IMR-90 (cell line): ENCODE results near the gene ALK. TPM values are rescaled to one million over a fixed set of nuclear protein-coding genes. Genes with fewer than 3 reads are reported as not detected.

Experiments used
- ATAC-seq: fragments of 200-7000 bp; cut with Tn5 transposase; 2 replicates; pipeline ENCODE4 v1.9.1; 2020; ENCODE audit warnings: low read depth, mild to moderate bottlenecking, moderate library complexity
- BruUV-seq: library from RNA; stranded (reverse); fragments of 400-500 nt; replicated peaks from 2 replicates; lab custom pipeline; 2021; lab: Mats Ljungman, UMichigan
- CTCF ChIA-PET: fragments of 300-600 bp; formaldehyde crosslinking; extraction: SDS; loops from one replicate; lab custom pipeline; 2021; ENCODE audit warnings: antibody characterized with exemption; lab: Yijun Ruan, JAX
- POLR2A ChIA-PET: fragments of 300-600 bp; sonication (Branson Sonifier 250); formaldehyde crosslinking; loops from one replicate; lab custom pipeline; 2022; ENCODE audit warnings: antibody characterized with exemption; ENCODE audit not compliant: unreplicated experiment; lab: Charles Lee
- DNase-seq: peaks from one replicate; pipeline ENCODE4 v3.0.0; 2013
- H2AFZ ChIP-seq: replicated peaks from 2 replicates; pipeline ENCODE3; 2013; ENCODE audit warnings: low read length, mild to moderate bottlenecking; ENCODE audit not compliant: poor library complexity
- H2AK5ac ChIP-seq: 2 replicates; pipeline ENCODE4 v1.6.1; 2013; ENCODE audit warnings: low read depth, low read length, inconsistent platforms
- H2AK9ac ChIP-seq: replicated peaks from 2 replicates; pipeline ENCODE3; 2013; ENCODE audit warnings: mild to moderate bottlenecking, low read depth, low read length, moderate library complexity; ENCODE audit not compliant: poor library complexity
- H2BK120ac ChIP-seq: 2 replicates; pipeline ENCODE4 v1.6.1; 2013; ENCODE audit warnings: low read depth, low read length, inconsistent platforms
- H2BK15ac ChIP-seq: 3 replicates; pipeline ENCODE4 v1.6.1; 2013; ENCODE audit warnings: low read depth, low read length, inconsistent platforms
- H2BK20ac ChIP-seq: 2 replicates; pipeline ENCODE4 v1.6.1; 2013; ENCODE audit warnings: low read depth, mild to moderate bottlenecking, inconsistent platforms, low read length, moderate library complexity
- H2BK5ac ChIP-seq: 2 replicates; pipeline ENCODE4 v1.6.1; 2013; ENCODE audit warnings: mild to moderate bottlenecking, low read depth, low read length, inconsistent platforms; ENCODE audit not compliant: poor library complexity, severe bottlenecking
- H3K14ac ChIP-seq: replicated peaks from 2 replicates; pipeline ENCODE4 v1.6.1; 2013; ENCODE audit warnings: low read depth, low read length, inconsistent platforms
- H3K18ac ChIP-seq: 2 replicates; pipeline ENCODE4 v1.6.1; 2013; ENCODE audit warnings: low read depth, low read length, control low read depth
- H3K23ac ChIP-seq: 2 replicates; pipeline ENCODE4 v1.6.1; 2013; ENCODE audit warnings: low read depth, low read length, inconsistent platforms
- H3K27ac ChIP-seq: 2 replicates; pipeline ENCODE4 v1.5.1; 2013; ENCODE audit warnings: mild to moderate bottlenecking, control low read depth, low read length; ENCODE audit not compliant: insufficient read depth
- H3K27me3 ChIP-seq: 2 replicates; pipeline ENCODE4 v1.6.1; 2013; ENCODE audit warnings: low read length; ENCODE audit not compliant: control insufficient read depth, insufficient read depth
- H3K36me3 ChIP-seq: 2 replicates; pipeline ENCODE4 v1.6.1; 2013; ENCODE audit warnings: low read length, mixed read lengths; ENCODE audit not compliant: control insufficient read depth, insufficient read depth
- H3K4ac ChIP-seq: 2 replicates; pipeline ENCODE4 v1.6.1; 2013; ENCODE audit warnings: low read depth, low read length, inconsistent platforms
- H3K4me1 ChIP-seq: 2 replicates; pipeline ENCODE4 v1.6.1; 2013; ENCODE audit warnings: low read length, mixed read lengths; ENCODE audit not compliant: control insufficient read depth, insufficient read depth
- H3K4me2 ChIP-seq: 2 replicates; pipeline ENCODE4 v1.6.1; 2013; ENCODE audit warnings: low read depth, mild to moderate bottlenecking, control low read depth, low read length, moderate library complexity
- H3K4me3 ChIP-seq: 2 replicates; pipeline ENCODE4 v1.5.1; 2013; ENCODE audit warnings: low read depth, mild to moderate bottlenecking, control low read depth, low read length, moderate library complexity; ENCODE audit not compliant: insufficient read depth
- H3K56ac ChIP-seq: 2 replicates; pipeline ENCODE4 v1.6.1; 2013; ENCODE audit warnings: low read length, inconsistent platforms; ENCODE audit not compliant: insufficient read depth; ENCODE audit errors: extremely low read depth
- H3K79me1 ChIP-seq, 2 experiments: 2 replicates each; pipeline ENCODE4 v1.6.1; 2013; ENCODE audit warnings: low read length in 2 of 2, inconsistent platforms in 1 of 2, low read depth in 1 of 2
- H3K9ac ChIP-seq: 2 replicates; pipeline ENCODE4 v1.6.1; 2013; ENCODE audit warnings: low read depth, low read length, control low read depth
- H3K9me1 ChIP-seq: 2 replicates; pipeline ENCODE4 v1.6.1; 2013; ENCODE audit warnings: low read length, inconsistent platforms; ENCODE audit not compliant: insufficient read depth
- H3K9me3 ChIP-seq: 2 replicates; pipeline ENCODE4 v1.6.1; 2013; ENCODE audit warnings: low read length; ENCODE audit not compliant: control insufficient read depth, insufficient read depth
- H4K20me1 ChIP-seq: 2 replicates; pipeline ENCODE4 v1.6.1; 2013; ENCODE audit warnings: low read length, inconsistent platforms; ENCODE audit not compliant: insufficient read depth
- H4K5ac ChIP-seq: 2 replicates; pipeline ENCODE4 v1.6.1; 2013; ENCODE audit warnings: mild to moderate bottlenecking, low read depth, low read length, control low read depth
- H4K8ac ChIP-seq, 2 experiments: 2 replicates each; pipeline ENCODE4 v1.6.1; 2013; ENCODE audit warnings: low read depth in 2 of 2, low read length in 2 of 2, control low read depth in 1 of 2, inconsistent platforms in 1 of 2
- H4K91ac ChIP-seq: 2 replicates; pipeline ENCODE4 v1.6.1; 2013; ENCODE audit warnings: low read depth, low read length, inconsistent platforms; ENCODE audit not compliant: insufficient read depth
- ELK1 ChIP-seq: fragments of 150-350 bp; IDR thresholded peaks from 2 replicates; pipeline ENCODE4 v1.6.1; 2016; ENCODE audit warnings: low read depth, mild to moderate bottlenecking, low read length, moderate library complexity, borderline replicate concordance
- FOS ChIP-seq: fragments of 150-350 bp; IDR thresholded peaks from 2 replicates; pipeline ENCODE4 v1.6.1; 2016; ENCODE audit warnings: low read depth, low read length
- MAFK ChIP-seq: IDR thresholded peaks from 2 replicates; pipeline ENCODE4 v1.6.1; 2012; ENCODE audit warnings: low read depth, low read length, improper control_type of control experiment
- MXI1 ChIP-seq: IDR thresholded peaks from 2 replicates; pipeline ENCODE4 v1.6.1; 2012; ENCODE audit warnings: low read depth, mild to moderate bottlenecking, low read length, moderate library complexity, borderline replicate concordance
- NFE2L2 ChIP-seq: fragments of 150-350 bp; IDR thresholded peaks from 2 replicates; pipeline ENCODE4 v1.6.1; 2016; ENCODE audit warnings: low read depth, mild to moderate bottlenecking, low read length
- POLR2A ChIP-seq: IDR thresholded peaks from 2 replicates; pipeline ENCODE4 v1.6.1; 2012; ENCODE audit warnings: mild to moderate bottlenecking, low read depth, low read length
- RFX5 ChIP-seq: IDR thresholded peaks from 2 replicates; pipeline ENCODE4 v1.8.0; 2012; ENCODE audit warnings: low read depth, mild to moderate bottlenecking, low read length, moderate library complexity
- USF2 ChIP-seq: fragments of 150-350 bp; IDR thresholded peaks from 2 replicates; pipeline ENCODE4 v1.6.1; 2017; ENCODE audit warnings: mild to moderate bottlenecking, antibody characterized with exemption, low read length, low read depth
- WGBS, 2 experiments: methylation state at CpG; one replicate each; pipeline versions ENCODE4 v1.1.5 to v1.1.7; 2013; ENCODE audit warnings: missing lambda C conversion rate in 2 of 2; ENCODE audit not compliant: insufficient read length in 1 of 2; ENCODE audit errors: extremely low coverage in 2 of 2; 5-methylcytosine and 5-hydroxymethylcytosine counted together
- dilution Hi-C: fragments of 300-500 bp; cut with HindIII; formaldehyde crosslinking; loops from one replicate; pipeline ENCODE4 v1.14.3; 2018; ENCODE audit warnings: low sequenced_read_pairs; ENCODE audit not compliant: unreplicated experiment
- in situ Hi-C: fragments of 300-500 bp; cut with MboI; formaldehyde crosslinking; loops from 3 replicates; pipeline ENCODE4 v1.14.3; 2019; ENCODE audit warnings: low sequenced_read_pairs, inconsistent platforms, mixed read lengths
- intact Hi-C: fragments of 100-400 bp; cut with micrococcal nuclease; formaldehyde crosslinking; loops from 2 replicates; pipeline ENCODE4 v1.10.0; 2022
- polyA plus RNA-seq, 3 experiments: library from polyadenylated mRNA; depleted of rRNA; stranded (reverse); fragments of >200 nt; gene quantifications; 2 replicates each; pipeline ENCODE4 v1.2.3, GENCODE V29; 2012; ENCODE audit warnings: low replicate concordance in 1 of 3
- total RNA-seq: library from RNA; depleted of rRNA; stranded (reverse); fragments of >200 nt; gene quantifications from 2 replicates; pipeline ENCODE4 v1.2.3, GENCODE V29; 2012

The ALK gene
- total and polyA plus RNA-seq, 2 of the 4 experiments (the other 2 are of a cell fraction): not detected

GRCh38 chr2:29314816-29315571, 606.4 kb downstream of the ALK start (continued):
- TF ChIP-seq USF2: no peak

GRCh38 chr2:29311458-29311857, 609.9 kb downstream of the ALK start:
- H2AFZ ChIP-seq: no peak overlapping the region
- POLR2A ChIA-PET: interaction anchor here (0.6 kb wide), 1 partner anchor 12 kb away, joined by 4 read pairs; no protein-coding TSS in a partner anchor
- no peak overlapping the region for H3K4ac ChIP-seq
- H2AK9ac ChIP-seq: no peak overlapping the region
- no peak overlapping the region for H2BK15ac ChIP-seq
- no peak overlapping the region for H3K23ac ChIP-seq
- in situ Hi-C loops (loop anchor here (25.0 kb wide), 1 partner anchor 526 kb away; no protein-coding TSS in a partner anchor), dilution Hi-C loops (no loop called here), intact Hi-C loops (no loop called here)
- no peak overlapping the region for H3K14ac ChIP-seq
- H3K79me1 ChIP-seq: no peaks in the 10 kb centered on the region
- no peak overlapping the region for H3K9ac ChIP-seq
- no peaks in the 10 kb centered on the region for H4K20me1 ChIP-seq
- no TSS peak for BruUV-seq
- no peak overlapping the region for H2AK5ac ChIP-seq
- no peak overlapping the region for H3K18ac ChIP-seq
- no peak overlapping the region for H2BK5ac ChIP-seq
- DNase-seq (no peak), ATAC-seq (no peak)
- no peak overlapping the region for H2BK20ac ChIP-seq
- peaks cover 24% of the 10 kb centered on the region for H3K27me3 ChIP-seq
- no CpG with 5 or more reads among the region's 5 CpGs for WGBS, 2 experiments
- no peaks in the 10 kb centered on the region; the same call in 1 of the 2 replicates for H3K9me1 ChIP-seq
- no peak for TF ChIP-seq ELK1
- TF ChIP-seq MAFK: no peak
- TF ChIP-seq USF2: no peak
- no peak for TF ChIP-seq RFX5
- TF ChIP-seq FOS: no peak
- TF ChIP-seq POLR2A: no peak
- no peak for TF ChIP-seq MXI1
- no peak for TF ChIP-seq NFE2L2
- H3K4me2 ChIP-seq: no peak overlapping the region
- no peaks in the 10 kb centered on the region for H3K9me3 ChIP-seq
- CTCF ChIA-PET: no interaction called here
- no peak overlapping the region for H4K91ac ChIP-seq
- no peak overlapping the region for H2BK120ac ChIP-seq
- no peaks in the 10 kb centered on the region for H3K36me3 ChIP-seq
- H3K4me1 ChIP-seq: no peaks in the 10 kb centered on the region
- H3K27ac ChIP-seq: no peak overlapping the region
- H4K8ac ChIP-seq: no peak overlapping the region
- H4K5ac ChIP-seq: no peak overlapping the region
- H3K4me3 ChIP-seq: no peak overlapping the region
- H3K56ac ChIP-seq: no peak overlapping the region
